ENCODE data around the gene GLT8D2.
"Not testable (repeated sequence)": the region's sequence is repeated elsewhere in the genome, so short reads cannot be mapped to it uniquely, and the experiment has no call there.

The GLT8D2 gene

GRCh38 chr12:104023710-104024109 is 26.3 kb downstream of the GLT8D2 start:
- no peak for TF ChIP-seq CTCF (conservative IDR thresholded peaks at IDR 0.05; ENCODE audit: low read length)
- no peak for DNase-seq (ENCODE audit: low read depth)
- H3K4me3 ChIP-seq (ENCODE audit: low read length): no peak overlapping the region

GRCh38 chr12:104022786-104023185 is 27.2 kb downstream of the GLT8D2 start:
- no peak for TF ChIP-seq CTCF (conservative IDR thresholded peaks at IDR 0.05; ENCODE audit: low read length)
- no peak for DNase-seq (ENCODE audit: low read depth)
- H3K4me3 ChIP-seq (ENCODE audit: low read length): no peak overlapping the region

GRCh38 chr12:104021862-104022261 is 28.1 kb downstream of the GLT8D2 start:
- not testable (repeated sequence) for DNase-seq (ENCODE audit: low read depth)

GRCh38 chr12:104012331-104012730 is 37.7 kb downstream of the GLT8D2 start:
- no peak for TF ChIP-seq CTCF (conservative IDR thresholded peaks at IDR 0.05; ENCODE audit: low read length)
- DNase-seq (ENCODE audit: low read depth): no peak
- H3K4me3 ChIP-seq (ENCODE audit: low read length): no peak overlapping the region

More at GRCh38 chr12:104021862-104022261, 28.1 kb downstream of the GLT8D2 start:
- H3K4me3 ChIP-seq (ENCODE audit: low read length): not testable (repeated sequence)

GRCh38 chr12:104011253-104011652 is 38.7 kb downstream of the GLT8D2 start:
- no peak for TF ChIP-seq CTCF (conservative IDR thresholded peaks at IDR 0.05; ENCODE audit: low read length)
- DNase-seq (ENCODE audit: low read depth): peak; percentile 84
- H3K4me3 ChIP-seq (ENCODE audit: low read length): no peak overlapping the region

GRCh38 chr12:104010606-104011169 is 39.3 kb downstream of the GLT8D2 start:
- DNase-seq (ENCODE audit: low read depth): no peak
- TF ChIP-seq CTCF (conservative IDR thresholded peaks at IDR 0.05; ENCODE audit: low read length): no peak
- H3K4me3 ChIP-seq (ENCODE audit: low read length): no peak overlapping the region

- no peak for DNase-seq (ENCODE audit: low read depth)
- TF ChIP-seq CTCF (conservative IDR thresholded peaks at IDR 0.05; ENCODE audit: low read length): no peak
- no peak overlapping the region for H3K4me3 ChIP-seq (ENCODE audit: low read length)
These were observed 39.9 kb downstream of the GLT8D2 start for GRCh38 chr12:104010121-104010520.

GRCh38 chr12:104006929-104007328 is 43.1 kb downstream of the GLT8D2 start:
- H3K4me3 ChIP-seq (ENCODE audit: low read length): no peak overlapping the region
- peak; percentile 66 for DNase-seq (ENCODE audit: low read depth)
- TF ChIP-seq CTCF (conservative IDR thresholded peaks at IDR 0.05; ENCODE audit: low read length): no peak

Measured in AG10803 (cell line).